G401 (cell line): ENCODE results near the gene C3orf22. TPM values are rescaled to one million over a fixed set of nuclear protein-coding genes. Genes with fewer than 3 reads are reported as not detected.
"Not testable (repeated sequence)": the region's sequence is repeated elsewhere in the genome, so short reads cannot be mapped to it uniquely, and the experiment has no call there.

Source experiments
- DNase-seq: peaks from one replicate; pipeline ENCODE4 v3.0.0-alpha.2; 2015; ENCODE audit warnings: low spot score
- in situ Hi-C: cut with HindIII; loops from 2 replicates; pipeline ENCODE4 v1.10.0; 2016; ENCODE audit warnings: low sequenced_read_pairs, mixed read lengths
- total RNA-seq: library from RNA; depleted of rRNA; stranded (reverse); fragments of >200 nt; shearing (Covaris generic); gene quantifications from 2 replicates; pipeline ENCODE4 v1.2.3, GENCODE V29; 2014; rRNA removed

Gene C3orf22, protein sequence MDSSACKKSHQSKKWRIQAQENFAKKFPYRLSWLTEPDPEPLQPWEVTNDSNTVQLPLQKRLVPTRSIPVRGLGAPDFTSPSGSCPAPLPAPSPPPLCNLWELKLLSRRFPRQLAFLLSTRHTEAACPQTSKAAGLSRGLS
- total RNA-seq, result not detected in 2 replicates

DNA sequence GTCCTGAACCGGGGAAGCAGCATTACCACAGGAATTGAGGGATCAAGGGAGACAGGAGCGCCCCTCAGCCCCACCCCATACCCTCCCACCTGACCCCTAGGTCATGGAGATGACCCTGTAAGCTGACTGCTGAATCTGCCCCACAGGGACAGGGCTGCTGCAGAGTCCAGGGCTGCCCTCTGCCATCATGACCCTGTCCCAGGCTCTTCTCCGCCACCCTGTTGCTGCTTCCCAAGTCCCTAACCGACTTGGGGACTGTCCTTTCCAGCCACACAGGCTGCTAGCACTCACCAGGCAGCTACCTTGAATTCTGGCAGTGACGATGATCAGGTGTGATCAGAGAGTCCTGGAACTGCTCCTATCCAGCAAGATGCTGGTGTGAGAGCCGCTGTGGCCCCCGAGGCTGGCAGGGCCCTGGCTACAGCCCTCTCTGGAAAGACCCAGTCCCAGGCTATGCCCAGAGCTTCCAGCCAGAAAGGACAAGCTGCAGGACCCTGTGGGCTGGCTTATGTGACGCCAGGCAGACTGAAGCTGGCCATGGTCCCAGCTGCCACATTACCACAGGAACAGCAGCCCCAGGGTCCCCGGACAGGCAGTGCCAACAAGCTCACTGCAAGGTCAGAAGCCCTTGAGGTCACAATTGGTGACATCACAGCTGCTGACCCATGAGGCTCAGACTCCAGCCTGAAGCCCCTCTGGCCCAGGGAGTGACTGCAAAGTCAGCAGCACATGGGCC lies at the start of gene C3orf22:
Gene C3orf22 (minus strand): TSS at position 597 of the 736 bp plus-strand sequence. CDS start 5,542 bp downstream, outside the sequence.
- in situ Hi-C loops, result no loop called here
- DNase-seq, result no peak

DNA sequence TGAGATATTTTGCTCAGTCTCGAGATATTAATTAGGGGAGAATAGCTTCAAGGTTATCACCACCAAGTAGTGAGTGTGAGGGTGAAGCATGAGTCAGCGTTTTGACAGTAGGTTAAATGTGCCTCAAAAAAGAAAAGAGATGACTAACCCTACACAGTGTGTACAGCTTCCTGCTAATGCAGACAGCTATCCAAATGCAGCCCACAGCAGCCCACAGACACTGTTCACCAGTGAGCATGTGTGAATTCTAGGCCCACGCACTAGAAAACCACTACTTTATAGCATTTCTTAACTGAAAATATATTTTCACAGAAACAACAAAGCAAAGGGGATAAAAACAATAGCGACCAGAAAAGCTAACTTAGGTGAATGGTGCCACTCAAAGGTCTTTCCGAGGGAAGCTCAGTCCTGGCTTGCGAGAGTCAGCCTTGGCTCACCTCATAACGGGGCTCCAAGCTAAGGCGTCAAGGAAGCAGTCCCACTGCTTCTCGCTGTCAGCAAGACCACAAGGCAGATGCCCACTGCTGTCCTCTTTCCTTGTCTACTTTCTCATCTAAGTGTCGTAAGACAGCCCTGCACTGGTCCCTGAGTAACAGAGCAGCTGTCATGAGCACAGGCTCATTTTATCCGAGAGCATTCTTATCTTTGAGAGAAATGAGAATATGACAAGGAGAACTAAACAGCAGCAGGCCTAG lies 48.6 kb upstream of the C3orf22 start:
- in situ Hi-C loops, result no loop called here
- no peak for DNase-seq

DNA sequence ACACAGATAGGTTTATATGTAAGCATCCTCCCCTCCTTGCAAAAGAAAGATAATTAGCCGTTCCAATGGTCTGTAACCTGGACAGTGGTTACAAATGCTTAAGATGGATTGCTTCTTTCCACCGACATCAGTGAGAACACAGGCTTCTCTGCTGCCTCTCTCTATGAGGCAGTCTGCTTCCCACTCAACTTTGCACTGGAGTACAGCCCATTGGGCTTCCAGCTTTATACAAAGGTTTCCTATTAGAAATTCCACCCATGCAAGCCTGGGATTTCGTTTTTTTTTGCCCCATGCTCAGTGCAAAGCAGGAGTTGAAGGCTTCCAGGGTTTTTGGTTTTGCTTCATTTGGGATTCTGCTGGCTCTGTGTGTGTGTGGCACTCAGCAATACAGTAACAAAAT lies 47.3 kb upstream of the C3orf22 start:
- in situ Hi-C loops, result no loop called here
- DNase-seq, result peak; percentile 16

DNA sequence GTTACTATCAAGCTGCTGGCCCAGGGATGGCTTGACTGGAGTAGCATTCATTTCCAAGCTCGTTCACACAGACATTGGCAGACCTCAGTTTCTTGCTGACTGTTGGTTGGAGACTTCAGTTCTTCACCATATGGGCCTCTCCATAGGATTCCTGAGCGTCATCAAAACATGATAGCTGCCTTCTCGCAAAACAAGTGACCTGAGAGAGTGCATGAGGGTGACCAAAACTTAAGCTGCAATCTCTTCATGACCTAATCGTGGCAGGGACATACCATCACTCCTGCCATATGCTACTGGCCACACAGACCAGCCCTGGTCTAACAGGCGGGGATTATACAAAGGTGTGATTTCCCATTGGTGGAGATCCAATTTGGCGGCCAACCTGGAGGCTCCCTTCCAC lies 46.0 kb upstream of the C3orf22 start:
- in situ Hi-C loops, result no loop called here
- DNase-seq, result peak; percentile 71

DNA sequence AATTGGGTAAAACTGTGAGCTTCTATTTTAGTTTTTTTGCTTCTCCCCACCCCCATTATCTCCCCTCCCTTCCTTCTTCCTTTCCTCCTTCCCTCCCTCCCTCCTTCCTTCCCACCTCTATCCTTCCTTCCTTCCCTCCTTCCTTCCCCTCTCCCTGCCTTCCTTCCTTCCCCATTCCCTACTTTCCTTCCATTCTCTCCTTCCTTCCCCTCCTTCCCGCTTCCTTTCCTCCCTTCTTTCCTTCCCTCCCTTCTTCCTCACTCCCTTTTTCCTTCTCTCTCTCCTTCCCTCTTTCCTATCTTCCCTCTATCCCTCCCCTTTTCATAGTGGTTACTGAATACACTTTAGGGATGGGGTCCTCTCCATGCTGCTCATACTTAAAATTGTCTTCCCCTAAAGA lies 40.4 kb upstream of the C3orf22 start:
- in situ Hi-C loops, result no loop called here
- no peak for DNase-seq

DNA sequence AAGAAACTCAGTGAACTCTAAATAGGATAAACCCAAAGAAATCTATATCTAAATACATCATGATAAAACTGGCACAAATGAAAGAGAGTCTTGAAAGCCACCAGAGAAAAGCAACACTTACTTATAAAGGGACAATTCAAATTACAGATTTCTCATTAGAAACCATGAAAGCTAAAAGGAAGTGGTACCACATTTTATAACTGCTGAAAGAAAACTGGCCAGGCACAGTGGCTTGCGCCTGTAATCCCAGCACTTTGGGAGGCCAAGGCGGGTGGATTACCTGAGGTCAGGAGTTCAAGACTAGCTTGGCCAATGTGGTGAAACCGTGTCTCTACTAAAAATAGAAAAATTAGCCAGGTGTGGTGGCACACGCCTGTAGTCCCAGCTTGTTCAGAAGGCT lies 36.7 kb upstream of the C3orf22 start:
- in situ Hi-C loops, DNase-seq: not testable (repeated sequence)

DNA sequence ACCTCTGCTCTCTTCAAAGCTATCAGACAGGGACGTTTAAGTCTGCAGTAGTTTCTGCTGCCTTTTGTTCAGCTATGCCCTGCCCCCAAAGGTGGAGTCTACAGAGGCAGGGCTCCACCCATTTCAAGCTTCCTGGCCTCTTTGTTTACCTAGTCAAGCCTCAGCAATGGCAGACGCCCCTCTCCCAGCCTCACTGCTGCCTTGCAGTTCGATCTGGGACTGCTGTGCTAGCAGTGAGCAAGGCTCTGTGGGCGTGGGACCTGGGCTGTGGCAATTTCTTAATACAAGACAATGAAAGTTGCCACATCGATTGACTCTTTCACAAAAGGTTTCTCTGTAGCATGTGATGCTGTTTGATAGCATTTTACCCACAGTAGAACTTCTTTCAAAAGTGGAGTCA lies 32.8 kb upstream of the C3orf22 start:
- DNase-seq, in situ Hi-C loops: not testable (repeated sequence)

DNA sequence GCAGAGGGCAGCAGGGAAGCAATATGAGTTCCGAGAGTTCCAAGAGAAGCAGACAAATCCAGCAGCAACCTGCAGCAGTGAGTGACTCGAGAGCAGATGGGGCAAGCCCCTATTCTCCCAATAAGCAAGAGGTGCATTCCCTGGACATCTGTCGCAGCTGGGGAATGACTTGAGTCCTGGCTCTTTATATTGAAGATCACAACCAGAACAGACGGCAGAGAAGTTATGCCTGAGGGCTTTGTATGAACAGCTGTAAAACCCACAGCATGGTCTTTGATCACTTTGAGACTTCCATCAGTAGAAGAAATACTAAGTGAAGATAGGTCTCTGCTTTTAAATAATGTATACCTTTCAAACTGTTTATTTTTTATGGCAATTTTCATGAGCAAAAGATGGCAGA lies 23.6 kb upstream of the C3orf22 start:
- in situ Hi-C loops, result no loop called here
- no peak for DNase-seq

DNA sequence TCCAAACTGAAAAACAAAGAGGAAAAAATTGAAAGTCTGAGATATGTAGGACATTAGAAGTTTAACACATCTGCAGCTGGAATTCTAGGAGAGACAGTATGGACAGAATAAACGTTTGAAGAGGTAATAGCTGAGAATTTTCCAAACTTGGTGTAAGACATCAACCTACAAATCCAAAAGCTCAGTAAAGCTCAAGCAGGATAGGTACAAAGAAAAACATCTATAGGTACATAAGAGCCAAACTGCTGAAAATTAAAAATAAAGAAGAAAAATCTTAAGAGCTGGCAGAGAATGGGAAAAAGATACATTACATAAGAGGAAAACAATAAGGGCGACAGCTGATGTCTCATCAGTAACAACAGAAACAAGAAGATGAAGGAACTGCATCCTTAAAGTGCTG lies 22.8 kb upstream of the C3orf22 start:
- in situ Hi-C loops, result no loop called here
- no peak for DNase-seq

DNA sequence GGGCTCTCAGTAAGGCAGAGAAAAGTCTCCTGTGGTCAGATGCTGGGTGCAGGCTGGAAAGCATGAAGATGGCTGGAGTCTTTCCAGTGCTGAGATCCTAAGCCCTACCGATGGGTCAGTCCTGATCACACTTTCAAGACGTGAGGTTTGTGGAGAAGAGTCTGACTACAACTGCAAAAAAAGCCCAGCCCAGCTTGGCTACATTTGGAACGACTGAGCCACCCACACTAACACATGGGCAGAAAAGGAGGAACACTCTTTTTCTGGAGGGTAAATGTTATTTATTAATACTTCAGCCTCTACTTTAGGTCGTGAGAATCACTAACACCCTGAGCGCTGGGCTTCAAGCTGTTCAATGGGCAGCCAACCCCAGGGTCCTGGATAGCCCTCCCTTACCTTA lies 22.0 kb upstream of the C3orf22 start:
- in situ Hi-C loops, result no loop called here

DNA sequence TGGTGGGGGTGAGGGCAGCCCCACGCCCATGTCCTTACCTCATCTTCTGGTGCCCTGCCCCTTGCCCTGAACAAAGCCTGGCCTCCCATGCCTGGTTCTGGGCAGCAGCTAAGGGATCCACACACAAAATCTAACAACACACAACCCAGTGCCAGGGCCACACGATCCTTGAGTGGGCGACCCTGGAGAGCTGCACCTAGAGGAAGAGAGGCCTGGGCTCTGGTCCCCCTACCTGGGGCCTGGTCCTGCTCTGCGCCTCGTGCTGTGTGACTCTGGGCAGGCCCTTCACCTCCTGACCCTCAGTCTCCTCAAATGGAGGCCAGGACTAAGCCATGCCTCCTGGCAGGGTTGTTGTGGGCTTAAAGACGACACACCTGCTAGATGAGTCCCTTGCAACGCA lies 20.0 kb upstream of the C3orf22 start:
- no peak for DNase-seq
- in situ Hi-C loops, result no loop called here

More for the DNA sequence above, 22.0 kb upstream of the C3orf22 start:
- DNase-seq, result no peak

DNA sequence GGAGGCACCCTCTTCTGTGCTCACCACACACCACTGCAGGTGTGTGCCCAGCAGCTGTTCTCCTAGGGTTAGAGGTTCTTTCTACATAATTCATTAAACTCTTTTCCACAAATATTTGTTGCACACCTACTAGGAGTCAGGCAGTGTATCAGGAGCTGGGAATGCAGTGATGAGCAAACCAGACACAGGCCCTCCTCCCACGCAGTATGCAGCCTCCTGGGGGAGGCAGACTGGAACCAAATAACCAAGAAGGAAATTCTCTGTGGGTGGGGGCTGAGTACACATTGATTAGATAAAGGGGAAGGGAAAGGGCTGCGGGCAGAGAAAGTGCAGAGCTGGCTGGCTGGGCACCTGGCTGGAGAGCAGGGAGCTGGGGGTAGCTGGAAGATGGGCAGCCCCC lies 18.5 kb upstream of the C3orf22 start:
- DNase-seq, result no peak
- in situ Hi-C loops, result no loop called here

DNA sequence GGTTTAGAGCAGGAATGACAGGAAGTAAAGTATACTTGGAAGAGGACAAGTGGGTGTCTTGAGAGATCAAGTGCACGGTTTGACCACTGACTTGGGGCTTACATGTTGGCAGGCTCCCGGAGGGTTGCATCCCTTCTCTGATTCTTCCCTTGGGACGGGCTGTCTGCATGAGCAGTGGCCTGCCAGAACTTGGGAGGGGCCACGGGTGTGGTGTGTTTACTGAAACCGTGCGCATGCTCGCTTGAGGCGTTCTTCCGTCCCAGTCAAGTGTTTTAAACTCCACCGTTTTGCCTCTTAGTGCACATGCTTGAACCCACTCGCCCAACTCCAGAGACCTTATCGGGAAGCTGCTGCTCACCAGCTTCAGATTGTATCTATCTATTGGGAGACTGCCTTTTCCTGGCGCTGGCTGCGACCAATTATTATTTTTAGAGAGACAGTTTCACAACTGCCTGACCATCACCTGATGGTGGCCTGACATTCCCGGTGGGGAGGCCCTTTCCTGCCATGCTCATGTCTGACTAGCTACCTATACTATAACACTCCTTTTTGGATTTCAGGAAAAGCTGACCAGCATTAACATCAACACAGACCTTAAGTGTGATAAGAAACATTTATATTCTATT lies 14.9 kb upstream of the C3orf22 start:
- in situ Hi-C loops, result no loop called here
- no peak for DNase-seq

DNA sequence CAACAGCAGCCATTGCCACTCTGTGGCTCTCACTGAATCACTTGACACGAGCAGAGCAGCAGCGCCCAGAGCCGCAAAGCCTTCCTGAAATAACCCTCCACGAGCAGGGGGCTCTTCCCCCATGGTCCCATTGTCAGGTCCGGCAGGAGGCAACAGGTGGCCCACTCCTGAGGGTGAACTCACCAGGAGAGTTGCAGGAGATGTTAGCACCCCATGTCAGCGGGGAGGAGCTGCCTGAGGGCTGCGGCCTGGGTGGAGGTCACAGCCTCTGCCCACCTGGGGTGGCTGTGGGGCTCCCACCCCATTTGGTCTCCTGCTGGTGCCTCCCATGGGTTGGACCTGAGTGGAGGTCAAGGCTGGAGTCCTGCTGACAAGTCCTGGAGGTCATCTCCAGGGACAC lies 12.3 kb upstream of the C3orf22 start:
- no peak for DNase-seq
- in situ Hi-C loops, result no loop called here

DNA sequence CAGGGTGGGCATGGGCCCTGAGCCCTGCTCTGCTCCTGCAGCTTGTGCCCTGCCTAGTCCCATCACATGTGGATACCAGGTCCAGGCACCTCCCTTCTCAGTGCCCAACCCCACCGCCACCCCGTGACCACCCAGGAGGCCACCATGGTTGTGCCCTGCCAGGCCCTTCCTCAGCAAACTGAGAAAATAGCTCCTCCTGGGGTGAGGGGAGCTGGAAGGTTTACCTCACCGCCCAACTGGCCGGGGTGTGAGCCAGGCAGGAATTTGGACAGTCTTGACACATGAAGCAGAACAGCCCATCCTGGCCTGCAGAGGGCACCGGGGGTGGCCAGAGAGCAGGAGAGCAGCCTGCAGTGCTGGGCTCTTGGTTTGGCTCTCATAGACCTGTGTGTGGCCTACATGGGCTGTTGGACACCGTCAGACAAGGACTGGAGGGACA lies 11.4 kb upstream of the C3orf22 start:
- in situ Hi-C loops, result no loop called here
- no peak for DNase-seq

DNA sequence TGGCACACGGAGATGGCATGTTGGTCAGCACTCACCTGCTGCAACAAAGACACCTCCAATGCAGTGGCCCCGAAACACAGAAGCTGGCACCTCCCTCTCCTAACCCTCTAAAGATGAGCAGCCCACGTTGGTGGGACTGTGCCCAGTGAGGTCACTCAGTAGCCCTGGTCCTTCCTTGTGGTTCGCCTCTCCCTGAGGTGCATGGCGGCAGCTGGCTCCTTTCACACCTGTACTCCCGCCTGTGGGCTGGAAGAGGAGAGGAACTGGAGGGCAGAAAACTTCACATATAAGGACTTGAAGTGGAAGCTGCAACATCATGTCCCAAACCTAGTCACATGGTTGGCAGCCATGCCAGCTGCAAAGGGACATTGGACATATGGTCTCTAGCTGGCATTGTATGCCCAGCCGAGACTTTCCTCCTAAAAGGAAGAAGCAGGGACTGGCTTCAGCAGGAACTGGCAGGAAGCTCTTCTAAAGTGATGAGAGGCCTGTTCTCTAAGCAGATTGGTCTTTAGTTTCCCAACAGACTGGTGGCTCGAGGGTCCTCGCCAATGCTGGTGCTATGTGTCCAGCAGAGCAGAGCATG lies 10.8 kb upstream of the C3orf22 start:
- in situ Hi-C loops, result no loop called here
- peak; percentile 87 for DNase-seq

DNA sequence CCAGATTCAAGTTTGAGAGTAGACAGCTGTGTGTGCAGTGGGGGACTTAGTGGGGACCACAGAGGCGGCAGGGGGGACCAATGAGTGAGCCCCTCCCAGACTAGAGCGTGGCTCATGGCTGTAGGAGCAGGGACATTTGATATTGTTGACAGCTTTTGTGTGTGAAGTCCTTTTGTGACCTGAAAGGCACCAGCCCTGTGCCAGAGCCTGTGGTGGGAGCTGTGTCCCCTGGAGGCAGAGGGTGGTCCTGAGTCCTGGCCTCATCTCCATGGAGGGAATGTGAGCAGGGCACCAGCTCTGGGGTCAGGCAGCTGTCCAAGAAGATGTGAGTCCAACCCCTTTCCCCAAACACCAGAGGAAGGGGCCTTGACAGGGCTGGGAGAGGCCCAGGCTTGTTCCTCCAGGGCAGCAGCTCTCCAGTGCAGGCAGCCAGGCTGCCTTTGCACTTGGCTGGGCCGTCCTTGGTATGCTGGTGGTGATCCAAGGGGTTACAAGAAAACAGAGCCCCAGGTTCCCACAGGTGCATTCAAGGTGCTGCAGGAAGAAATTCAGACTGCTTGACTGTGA lies 10.1 kb upstream of the C3orf22 start:
- in situ Hi-C loops, result no loop called here
- DNase-seq, result no peak

DNA sequence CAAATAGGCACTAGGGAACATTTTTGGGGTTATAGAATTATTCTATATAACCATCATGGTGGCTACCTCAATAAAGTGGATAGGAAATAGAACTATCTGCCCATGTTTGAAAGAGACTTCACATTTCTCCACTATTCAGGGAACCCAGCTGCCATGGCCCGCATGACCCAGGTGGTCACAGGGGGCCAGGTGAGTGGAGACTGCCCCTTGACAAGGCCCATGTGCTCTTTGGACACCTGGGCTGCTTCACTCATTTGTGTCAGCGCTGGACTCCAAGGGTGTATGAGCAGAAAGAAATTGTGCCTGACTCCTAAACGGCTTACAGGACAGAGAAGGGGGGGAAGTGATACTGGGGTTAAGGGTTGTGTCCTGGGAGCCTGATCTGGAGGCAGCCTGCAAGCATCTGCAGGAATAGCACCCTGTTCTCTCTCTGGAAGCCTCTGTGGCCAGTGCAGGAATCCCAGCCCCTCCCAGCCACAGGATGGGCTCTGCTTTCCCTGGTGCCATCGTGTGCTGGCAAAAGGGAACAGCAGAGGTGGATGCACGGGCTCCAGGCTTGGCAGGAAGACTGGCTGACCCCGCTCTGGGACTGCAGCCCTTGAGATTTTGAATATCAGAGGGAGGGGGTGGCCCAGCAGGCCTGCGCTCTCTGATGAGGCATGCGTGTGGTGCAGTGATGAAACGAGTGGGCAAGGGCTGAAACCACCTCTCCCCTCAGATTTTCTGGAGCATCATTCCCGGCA lies 9.1 kb upstream of the C3orf22 start:
- peak; percentile 60 for DNase-seq
- in situ Hi-C loops, result no loop called here
